Right lung (tissue), 5 donors: Measurements from ENCODE around the gene CLPTM1L. TPM values are rescaled to one million over a fixed set of nuclear protein-coding genes. Genes with fewer than 3 reads are reported as not detected.
"Not testable (repeated sequence)": the region's sequence is repeated elsewhere in the genome, so short reads cannot be mapped to it uniquely, and the experiment has no call there.

Experiments
- DNase-seq, 2 donors: peaks; one replicate each; pipeline ENCODE4 v3.0.0-alpha.2; 2013
- polyA plus RNA-seq, 5 donors: library from polyadenylated mRNA; unstranded; fragments of 120-200 nt; gene quantifications; one replicate each; pipeline versions ENCODE4 v1.2.1 to v1.2.3, GENCODE V29; 2013; ENCODE audit warnings: inconsistent platforms in 1 of 5, low replicate concordance in 1 of 5; ENCODE audit not compliant: insufficient read length in 5 of 5, insufficient read depth in 1 of 5

The CLPTM1L gene
- polyA plus RNA-seq, 5 donors, result 81.2 to 109 (median 84.6) TPM

- no peak for DNase-seq
These were observed 38.4 kb upstream of the CLPTM1L start for GRCh38 chr5:1383344-1383743.

DNA sequence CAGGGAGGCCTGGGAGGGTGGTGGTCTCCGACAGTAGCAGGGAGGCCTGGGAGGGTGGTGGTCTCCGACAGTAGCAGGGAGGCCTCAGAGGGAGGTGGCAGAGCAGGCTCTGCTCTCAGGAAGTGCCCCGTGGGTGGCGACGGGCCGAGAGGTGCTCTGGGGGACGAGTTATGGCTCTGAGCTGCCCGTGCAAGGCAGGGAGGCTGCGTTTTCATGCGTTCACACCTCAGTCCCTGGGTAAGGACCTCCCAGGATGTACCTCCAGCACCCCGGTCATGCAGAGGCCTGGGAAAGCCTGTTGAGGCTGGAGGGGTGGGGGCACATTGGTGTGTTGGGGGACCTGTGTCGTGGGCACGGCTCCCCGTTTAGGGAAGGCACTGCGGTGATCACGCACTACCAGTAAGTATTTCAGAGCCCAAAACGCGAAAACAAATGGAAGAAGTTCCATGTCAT, 37.4 kb upstream of the CLPTM1L start:
- DNase-seq, result no peak

- no peak for DNase-seq
These were observed 36.7 kb upstream of the CLPTM1L start for GRCh38 chr5:1381370-1382247.

DNA sequence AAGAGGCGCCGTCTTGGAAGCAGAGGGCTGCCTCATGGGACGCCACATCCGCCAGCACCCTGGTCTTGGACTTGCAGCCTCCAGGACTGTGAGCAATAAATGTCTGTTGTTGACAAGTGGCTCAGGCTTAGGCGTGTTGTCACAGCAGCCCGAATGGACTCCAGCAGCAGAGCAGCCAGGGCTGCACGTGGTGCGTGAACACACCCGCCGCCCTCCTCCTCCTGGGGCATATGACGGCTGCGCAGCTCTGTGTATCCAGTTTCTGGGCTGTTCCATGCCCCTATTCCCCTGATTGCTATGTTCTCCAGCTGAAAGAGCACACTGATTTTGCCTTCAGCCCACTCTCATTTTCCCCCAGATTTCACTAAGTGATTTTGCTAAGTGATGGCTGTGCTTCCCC, 36.0 kb upstream of the CLPTM1L start:
- peak in 1 of 2 donors; percentile 16 for DNase-seq

DNA sequence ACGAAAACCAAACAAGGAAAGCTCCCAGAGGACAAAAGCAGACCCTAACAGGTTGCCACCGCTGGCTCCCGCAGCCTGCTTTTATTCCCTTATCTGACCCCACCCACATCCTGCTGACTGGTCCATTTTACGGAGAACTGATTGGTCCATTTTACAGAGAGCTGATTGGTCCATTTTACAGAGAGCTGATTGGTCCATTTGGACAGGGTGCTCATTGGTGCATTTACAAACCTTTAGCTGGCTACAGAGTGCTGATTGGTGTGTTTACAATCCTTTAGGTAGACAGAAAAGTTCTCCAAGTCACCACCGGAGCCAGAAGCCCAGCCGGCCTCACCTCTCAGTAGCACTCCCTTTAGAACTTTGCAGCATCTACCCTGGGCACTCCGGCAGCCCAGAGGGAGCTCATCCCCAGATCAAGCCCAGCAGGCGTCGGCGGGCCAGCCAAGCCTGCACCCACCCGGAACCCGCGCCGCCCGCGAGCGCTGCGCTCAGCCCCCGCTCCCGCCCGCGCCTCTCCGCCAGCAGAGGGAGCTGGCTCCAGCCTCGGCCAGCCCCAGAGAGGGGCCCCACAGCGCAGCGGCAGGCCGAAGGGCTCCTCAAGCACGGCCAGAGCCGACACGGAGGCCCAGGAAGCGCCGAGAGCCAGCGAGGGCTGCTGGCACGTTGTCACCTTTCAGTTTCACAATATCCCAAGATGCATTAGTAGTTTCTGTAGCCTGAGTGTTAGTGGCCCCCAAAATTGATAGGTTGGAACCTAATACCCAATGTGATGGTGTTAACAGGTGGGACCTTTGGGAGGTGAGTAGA, 35.3 kb upstream of the CLPTM1L start:
- DNase-seq, result peak; percentile 57 to 69

DNA sequence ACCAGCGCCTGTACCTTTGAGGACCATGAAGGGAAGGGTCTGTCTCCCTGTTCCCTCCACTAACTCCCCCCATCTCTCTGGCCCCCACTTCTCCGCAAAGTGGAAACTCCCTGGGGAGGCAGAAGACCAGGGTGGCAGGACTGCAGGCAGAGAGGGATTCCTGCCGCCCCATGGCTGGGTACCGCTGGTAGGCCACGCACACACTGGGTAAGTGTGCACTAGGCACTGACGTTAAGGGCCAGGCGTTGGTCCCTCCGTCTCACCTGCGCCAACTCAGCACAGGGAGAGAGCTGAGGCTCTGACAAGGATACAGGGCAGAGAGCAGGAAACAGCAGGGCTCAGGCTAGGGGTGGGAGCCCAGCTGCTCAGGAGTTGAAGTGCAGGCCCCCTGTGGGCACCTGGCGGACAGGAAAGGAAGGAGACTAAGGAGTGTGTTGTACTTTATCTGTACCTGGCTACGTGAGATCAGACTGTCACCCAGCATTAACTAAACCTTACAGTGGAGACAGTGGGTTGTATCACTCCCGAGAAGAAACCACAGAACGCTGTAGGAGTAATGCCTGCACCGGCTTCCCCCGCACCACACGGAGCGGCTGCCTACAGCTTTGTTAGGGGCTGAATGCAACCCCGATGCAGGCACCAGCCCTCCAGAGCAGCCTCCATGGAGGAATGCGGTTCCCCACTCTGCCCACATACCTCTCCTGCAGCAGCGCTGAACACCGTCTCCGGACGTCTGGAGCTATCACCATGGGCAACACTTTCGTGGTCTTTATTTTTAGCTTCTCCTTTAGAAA, 34.2 kb upstream of the CLPTM1L start:
- DNase-seq, result no peak

- DNase-seq, result no peak
These were observed 33.2 kb upstream of the CLPTM1L start for GRCh38 chr5:1378096-1378495.

DNA sequence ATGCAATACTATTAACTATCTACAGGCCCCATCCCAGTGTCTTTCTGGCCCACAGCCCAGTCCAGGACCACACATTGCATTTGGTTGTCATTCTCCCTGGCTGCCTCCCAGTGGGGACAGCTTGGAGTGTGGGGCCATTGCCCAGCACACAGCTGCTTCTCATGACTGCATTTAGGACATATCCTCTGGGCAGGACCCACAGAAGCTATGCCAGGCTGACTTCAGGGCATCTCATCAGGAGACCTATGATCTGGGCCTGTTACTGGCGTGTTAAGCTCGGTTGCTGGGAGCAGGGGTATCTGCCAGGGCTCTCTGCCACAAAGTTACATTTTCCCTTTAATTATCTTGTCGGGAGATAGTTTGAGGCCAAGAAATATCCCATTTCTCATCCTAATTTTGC, 32.1 kb upstream of the CLPTM1L start:
- DNase-seq, result peak; percentile 50 to 51

DNA sequence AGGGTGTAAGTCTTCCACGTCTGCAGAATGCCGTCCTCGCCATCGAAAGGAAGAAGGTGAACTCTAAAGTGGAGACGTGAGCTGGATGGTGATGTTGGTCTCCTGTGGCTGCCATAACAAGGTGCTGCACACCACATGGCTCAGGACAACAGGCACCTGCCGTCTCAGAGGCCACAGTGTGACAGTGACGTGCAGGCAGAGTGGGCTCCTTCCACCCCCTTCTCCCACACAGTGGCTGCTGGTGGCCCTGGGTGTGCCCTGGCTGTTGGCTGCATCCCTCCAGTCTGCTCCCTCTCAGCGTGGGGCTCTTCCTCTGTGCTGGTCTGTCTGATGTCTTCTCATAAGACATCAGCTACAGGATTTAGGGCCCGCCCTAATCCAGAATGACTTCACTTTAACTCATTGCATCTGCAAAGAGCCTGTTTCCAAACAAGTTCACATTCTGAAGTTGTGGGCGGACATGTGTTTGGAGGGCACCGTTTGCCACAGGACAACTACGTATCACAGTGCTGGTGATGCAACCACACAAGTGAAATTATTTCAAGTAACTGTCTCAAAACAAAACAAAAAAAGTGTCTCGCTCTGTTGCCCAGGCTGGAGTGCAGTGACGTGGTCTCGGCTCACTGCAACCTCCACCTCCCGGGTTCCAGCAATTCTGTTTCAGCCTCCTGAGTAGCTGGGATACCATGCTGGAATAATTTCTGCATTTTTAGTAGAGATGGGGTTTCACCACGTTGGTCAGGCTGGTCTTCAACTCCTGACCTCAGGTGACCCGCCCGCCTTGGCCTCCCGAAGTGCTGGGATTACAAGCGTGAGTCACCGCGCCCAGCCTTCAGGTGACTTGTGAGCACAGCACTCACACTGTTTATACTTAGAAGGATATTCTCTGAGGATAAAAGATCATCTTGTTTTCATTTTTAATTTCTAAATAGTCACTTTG, 31.2 kb upstream of the CLPTM1L start:
- DNase-seq, result no peak

GRCh38 chr5:1374679-1375055, 29.8 kb upstream of the CLPTM1L start:
- DNase-seq, result no peak

- DNase-seq, result no peak
These were observed 29.3 kb upstream of the CLPTM1L start for GRCh38 chr5:1374030-1374678.

- DNase-seq, result not testable (repeated sequence)
These were observed 27.1 kb upstream of the CLPTM1L start for GRCh38 chr5:1371972-1372342.

GRCh38 chr5:1371218-1371971, 26.5 kb upstream of the CLPTM1L start:
- DNase-seq, result no peak

DNA sequence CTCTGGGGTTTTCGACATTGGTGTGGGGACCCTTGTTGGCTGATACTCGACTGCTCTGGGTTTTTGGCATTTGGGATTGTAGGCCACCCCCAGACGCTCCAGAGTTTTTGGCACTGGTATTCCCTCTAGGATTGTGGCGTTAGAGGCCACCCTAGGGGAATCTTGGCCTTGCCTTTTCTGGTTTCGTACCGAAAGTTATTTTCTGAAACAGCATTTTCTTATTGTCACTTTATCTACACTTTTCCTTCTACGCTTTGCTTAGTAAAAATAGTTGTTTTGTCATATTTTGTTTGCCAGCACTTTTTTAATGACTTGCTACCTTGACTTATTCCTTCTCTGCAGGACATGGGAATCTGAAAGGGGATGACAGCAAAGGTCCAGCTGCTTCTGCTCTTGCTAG, 25.1 kb upstream of the CLPTM1L start:
- DNase-seq, result peak; percentile 71 to 73

GRCh38 chr5:1368756-1369155, 23.9 kb upstream of the CLPTM1L start:
- DNase-seq, result no peak

DNA sequence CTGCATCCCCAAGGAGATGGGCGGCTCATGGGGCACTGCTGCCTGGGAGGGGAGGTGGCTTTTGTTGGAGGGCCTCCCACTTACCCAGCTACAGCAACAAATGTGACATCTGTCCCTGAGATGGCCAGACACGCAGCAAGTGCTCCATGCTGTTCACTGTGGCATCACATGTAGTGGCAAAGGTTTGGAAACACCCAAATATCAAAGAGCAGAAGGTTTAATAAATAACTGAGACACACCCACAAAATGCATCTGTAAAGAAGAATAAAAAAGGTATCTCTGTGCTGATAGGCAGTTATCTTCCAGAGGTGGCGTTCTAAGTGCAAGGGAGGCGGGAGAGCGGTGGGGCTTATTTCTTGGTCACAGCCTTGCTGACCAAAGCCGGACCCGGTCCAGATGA, 23.3 kb upstream of the CLPTM1L start:
- DNase-seq, result no peak

GRCh38 chr5:1367149-1367548, 22.2 kb upstream of the CLPTM1L start:
- no peak for DNase-seq

DNA sequence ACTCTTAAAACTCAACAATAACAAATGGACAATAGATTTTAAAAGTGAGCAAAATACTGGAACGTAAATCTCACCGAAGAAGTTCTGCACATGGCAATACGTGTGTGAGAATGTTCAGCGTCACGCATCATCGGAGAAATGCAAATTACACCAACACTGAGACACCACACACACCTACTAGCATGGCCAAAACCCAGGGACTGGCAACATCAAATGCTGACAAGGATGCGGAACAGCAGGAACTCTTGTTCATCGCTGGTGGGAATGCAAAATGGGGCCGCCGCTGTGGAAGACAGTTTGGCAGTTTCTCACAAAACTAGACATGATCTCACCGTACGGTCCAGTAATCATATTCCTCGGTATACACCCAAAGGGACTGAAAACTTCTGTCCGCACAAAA, 21.6 kb upstream of the CLPTM1L start:
- no peak for DNase-seq

GRCh38 chr5:1364211-1364610, 19.3 kb upstream of the CLPTM1L start:
- no peak for DNase-seq

DNA sequence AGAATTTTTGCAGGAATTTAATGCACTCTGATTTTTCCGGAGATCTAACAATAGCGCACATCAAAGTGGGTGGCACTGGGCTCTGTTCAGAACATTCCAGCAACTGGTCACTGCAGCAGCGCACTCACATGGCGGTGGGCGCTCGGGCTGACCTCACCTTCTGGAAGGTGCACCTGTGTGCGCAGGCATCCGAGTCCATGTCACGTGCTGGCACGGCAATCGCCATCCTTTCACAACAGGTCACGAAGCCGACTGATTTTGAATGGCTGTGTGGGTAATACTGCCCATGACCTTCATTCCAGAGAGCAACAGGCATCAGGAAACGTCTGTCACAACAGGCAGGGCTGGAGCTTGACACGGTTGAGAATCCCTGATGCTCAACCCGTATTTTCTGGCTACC, 18.7 kb upstream of the CLPTM1L start:
- no peak for DNase-seq
